ENCODE measurements around the gene ZCCHC7.

DNA sequence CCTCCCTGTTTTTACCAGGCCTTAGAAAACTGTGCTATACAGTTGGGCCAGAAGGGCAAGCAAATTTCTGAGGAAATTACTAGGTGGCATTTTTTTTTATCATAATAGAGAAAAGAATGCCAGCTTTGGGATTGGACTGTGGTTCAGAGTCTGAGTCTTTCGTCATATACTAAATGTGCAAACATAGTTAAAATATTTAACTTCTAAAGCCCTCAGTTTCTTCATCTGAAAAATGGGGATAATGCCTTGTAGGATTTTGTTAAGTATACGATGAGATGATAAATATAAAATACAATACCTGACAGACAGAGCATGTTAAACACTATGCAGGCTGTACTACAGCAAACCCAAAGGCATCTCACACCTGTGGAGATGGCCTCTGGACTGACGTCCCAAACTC is 214.9 kb downstream of the ZCCHC7 start:
- TF ChIP-seq, protein P1, sequence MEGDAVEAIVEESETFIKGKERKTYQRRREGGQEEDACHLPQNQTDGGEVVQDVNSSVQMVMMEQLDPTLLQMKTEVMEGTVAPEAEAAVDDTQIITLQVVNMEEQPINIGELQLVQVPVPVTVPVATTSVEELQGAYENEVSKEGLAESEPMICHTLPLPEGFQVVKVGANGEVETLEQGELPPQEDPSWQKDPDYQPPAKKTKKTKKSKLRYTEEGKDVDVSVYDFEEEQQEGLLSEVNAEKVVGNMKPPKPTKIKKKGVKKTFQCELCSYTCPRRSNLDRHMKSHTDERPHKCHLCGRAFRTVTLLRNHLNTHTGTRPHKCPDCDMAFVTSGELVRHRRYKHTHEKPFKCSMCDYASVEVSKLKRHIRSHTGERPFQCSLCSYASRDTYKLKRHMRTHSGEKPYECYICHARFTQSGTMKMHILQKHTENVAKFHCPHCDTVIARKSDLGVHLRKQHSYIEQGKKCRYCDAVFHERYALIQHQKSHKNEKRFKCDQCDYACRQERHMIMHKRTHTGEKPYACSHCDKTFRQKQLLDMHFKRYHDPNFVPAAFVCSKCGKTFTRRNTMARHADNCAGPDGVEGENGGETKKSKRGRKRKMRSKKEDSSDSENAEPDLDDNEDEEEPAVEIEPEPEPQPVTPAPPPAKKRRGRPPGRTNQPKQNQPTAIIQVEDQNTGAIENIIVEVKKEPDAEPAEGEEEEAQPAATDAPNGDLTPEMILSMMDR (IDR thresholded peaks at IDR 0.05; ENCODE audit: low read depth, low read length) = no peak
- no peak for TF ChIP-seq EZH2phosphoT487 (IDR thresholded peaks at IDR 0.05; ENCODE audit: low read depth)

Data from OCI-LY3 (cell line).